Parathyroid adenoma (tissue), 2 donors: ENCODE measurements around the gene DENND1B.

Experiments
- H2AFZ ChIP-seq: fragments of 300-600 bp; sonication (generic); one replicate; pipeline ENCODE4 v1.7.0; 2017; ENCODE audit warnings: antibody characterized with exemption, mild to moderate bottlenecking
- H3K27ac ChIP-seq: fragments of 300-600 bp; sonication (generic); one replicate; pipeline ENCODE4 v1.7.0; 2017
- H3K27me3 ChIP-seq: fragments of 300-600 bp; sonication (generic); one replicate; pipeline ENCODE4 v1.7.0; 2017; ENCODE audit warnings: low read length; ENCODE audit not compliant: control insufficient read depth, insufficient read depth
- H3K36me3 ChIP-seq: fragments of 300-600 bp; sonication (generic); one replicate; pipeline ENCODE4 v1.7.0; 2017; ENCODE audit warnings: low read length; ENCODE audit not compliant: control insufficient read depth, insufficient read depth
- H3K4me1 ChIP-seq: fragments of 300-600 bp; sonication (generic); one replicate; pipeline ENCODE4 v1.7.0; 2017; ENCODE audit warnings: control low read depth
- H3K4me2 ChIP-seq: fragments of 300-600 bp; sonication (generic); one replicate; pipeline ENCODE4 v1.7.0; 2017; ENCODE audit warnings: low read length
- H3K4me3 ChIP-seq: fragments of 300-600 bp; sonication (generic); one replicate; pipeline ENCODE4 v1.7.0; 2017; ENCODE audit warnings: low read depth, low read length
- H3K79me2 ChIP-seq: fragments of 300-600 bp; sonication (generic); one replicate; pipeline ENCODE4 v1.7.0; 2017; ENCODE audit warnings: control low read depth
- H3K9ac ChIP-seq: fragments of 300-600 bp; sonication (generic); one replicate; pipeline ENCODE4 v1.7.0; 2017; ENCODE audit warnings: mild to moderate bottlenecking
- H3K9me3 ChIP-seq: fragments of 300-600 bp; sonication (generic); one replicate; pipeline ENCODE4 v1.7.0; 2017; ENCODE audit warnings: low read length; ENCODE audit not compliant: control insufficient read depth
- TF ChIP-seq, protein P1 (sequence below): fragments of 300-600 bp; sonication (generic); IDR thresholded peaks from one replicate; pipeline ENCODE4 v1.7.0; 2017; ENCODE audit warnings: antibody characterized with exemption, mild to moderate bottlenecking
- donor health status: primary hyperparathyroidism.

Gene DENND1B

DNA sequence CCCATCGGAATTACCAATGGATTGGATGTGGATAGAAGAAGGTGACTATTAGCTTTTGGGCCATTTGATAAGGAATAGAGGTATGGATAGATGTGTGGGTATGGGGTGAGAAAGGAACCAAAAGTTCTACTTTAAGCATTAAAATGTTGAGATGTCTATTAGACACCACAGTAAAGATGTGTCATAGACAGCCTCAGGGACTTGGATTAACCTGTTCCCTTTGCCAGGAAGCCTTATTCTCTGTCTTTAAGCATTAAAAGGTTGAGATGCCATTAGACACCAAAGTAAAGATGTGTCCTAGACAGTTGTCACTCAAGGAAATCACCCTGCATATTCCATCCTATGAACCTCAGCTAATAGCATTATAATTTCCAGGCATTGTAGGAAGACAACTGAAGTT is 11.0 kb upstream of the DENND1B start:
- no peaks in the 10 kb centered on the region for H3K9me3 ChIP-seq
- H2AFZ ChIP-seq = no peak overlapping the region
- no peak overlapping the region for H3K9ac ChIP-seq
- H3K27ac ChIP-seq = no peak overlapping the region
- H3K4me1 ChIP-seq = no peaks in the 10 kb centered on the region
- no peaks in the 10 kb centered on the region for H3K79me2 ChIP-seq
- H3K36me3 ChIP-seq = no peaks in the 10 kb centered on the region
- TF ChIP-seq, protein P1, sequence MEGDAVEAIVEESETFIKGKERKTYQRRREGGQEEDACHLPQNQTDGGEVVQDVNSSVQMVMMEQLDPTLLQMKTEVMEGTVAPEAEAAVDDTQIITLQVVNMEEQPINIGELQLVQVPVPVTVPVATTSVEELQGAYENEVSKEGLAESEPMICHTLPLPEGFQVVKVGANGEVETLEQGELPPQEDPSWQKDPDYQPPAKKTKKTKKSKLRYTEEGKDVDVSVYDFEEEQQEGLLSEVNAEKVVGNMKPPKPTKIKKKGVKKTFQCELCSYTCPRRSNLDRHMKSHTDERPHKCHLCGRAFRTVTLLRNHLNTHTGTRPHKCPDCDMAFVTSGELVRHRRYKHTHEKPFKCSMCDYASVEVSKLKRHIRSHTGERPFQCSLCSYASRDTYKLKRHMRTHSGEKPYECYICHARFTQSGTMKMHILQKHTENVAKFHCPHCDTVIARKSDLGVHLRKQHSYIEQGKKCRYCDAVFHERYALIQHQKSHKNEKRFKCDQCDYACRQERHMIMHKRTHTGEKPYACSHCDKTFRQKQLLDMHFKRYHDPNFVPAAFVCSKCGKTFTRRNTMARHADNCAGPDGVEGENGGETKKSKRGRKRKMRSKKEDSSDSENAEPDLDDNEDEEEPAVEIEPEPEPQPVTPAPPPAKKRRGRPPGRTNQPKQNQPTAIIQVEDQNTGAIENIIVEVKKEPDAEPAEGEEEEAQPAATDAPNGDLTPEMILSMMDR = no peak
- no peak overlapping the region for H3K4me2 ChIP-seq
- no peaks in the 10 kb centered on the region for H3K27me3 ChIP-seq
- no peak overlapping the region for H3K4me3 ChIP-seq

DNA sequence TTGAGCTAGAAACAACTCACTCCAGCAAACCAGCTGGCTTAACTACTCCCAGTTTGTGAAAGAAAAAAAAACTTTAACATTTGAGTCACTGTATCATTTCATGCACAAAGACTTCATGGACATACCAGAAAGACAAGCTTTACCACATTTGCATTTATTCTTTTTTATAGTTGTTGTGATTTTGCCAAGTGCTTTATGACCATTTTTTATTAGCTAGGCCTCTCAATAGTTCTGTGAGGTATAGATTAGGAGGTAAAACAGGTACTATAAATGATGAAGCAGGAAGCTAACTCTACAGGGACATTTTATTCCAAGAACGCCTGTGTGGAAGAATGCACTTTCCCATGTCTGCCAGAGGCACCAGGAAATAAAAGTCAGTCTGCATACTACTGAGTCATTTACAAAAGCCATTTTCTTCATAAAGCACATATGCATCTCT is 8.2 kb upstream of the DENND1B start:
- H3K9ac ChIP-seq = no peak overlapping the region
- no peak overlapping the region for H3K27ac ChIP-seq
- no peaks in the 10 kb centered on the region for H3K4me1 ChIP-seq
- TF ChIP-seq, protein P1 = no peak
- H3K36me3 ChIP-seq = no peaks in the 10 kb centered on the region
- H3K79me2 ChIP-seq = no peaks in the 10 kb centered on the region
- H3K4me2 ChIP-seq = no peak overlapping the region
- no peak overlapping the region for H2AFZ ChIP-seq
- no peaks in the 10 kb centered on the region for H3K9me3 ChIP-seq
- no peak overlapping the region for H3K4me3 ChIP-seq
- H3K27me3 ChIP-seq = no peaks in the 10 kb centered on the region

DNA sequence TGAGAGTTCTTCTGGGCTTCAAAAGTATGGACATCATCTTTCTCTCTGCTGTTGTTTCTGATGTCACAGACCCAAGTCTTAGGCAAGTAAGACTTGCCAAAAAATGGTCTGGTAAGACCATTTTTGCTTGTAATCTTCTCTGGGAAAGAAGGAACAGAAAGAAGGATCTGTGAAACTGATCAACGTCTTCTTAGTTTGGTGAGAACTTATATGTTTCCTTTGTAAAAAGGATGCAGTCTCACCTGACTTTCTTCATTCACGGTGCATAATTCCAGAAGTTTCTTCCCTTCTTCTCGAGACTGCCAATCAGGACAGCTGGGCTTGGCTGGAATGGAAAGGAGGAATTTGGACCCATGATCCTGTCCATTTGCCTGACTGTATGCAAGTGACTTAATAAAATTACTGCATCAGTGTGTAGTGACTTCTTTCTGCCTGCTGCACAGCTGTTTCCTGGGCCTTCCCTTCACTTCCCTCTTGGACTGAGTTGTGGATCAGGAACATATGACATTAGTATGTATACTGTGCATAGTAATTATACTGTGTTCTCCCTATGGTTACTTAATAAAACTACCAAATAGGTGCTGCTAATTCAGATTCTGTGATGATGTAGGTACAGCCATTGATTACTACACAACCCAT is 7.6 kb upstream of the DENND1B start:
- no peak overlapping the region for H2AFZ ChIP-seq
- H3K36me3 ChIP-seq = no peaks in the 10 kb centered on the region
- TF ChIP-seq, protein P1 = no peak
- no peak overlapping the region for H3K27ac ChIP-seq
- H3K4me1 ChIP-seq = no peaks in the 10 kb centered on the region
- no peaks in the 10 kb centered on the region for H3K27me3 ChIP-seq
- H3K79me2 ChIP-seq = no peaks in the 10 kb centered on the region
- no peaks in the 10 kb centered on the region for H3K9me3 ChIP-seq
- H3K4me2 ChIP-seq = no peak overlapping the region
- no peak overlapping the region for H3K4me3 ChIP-seq
- no peak overlapping the region for H3K9ac ChIP-seq

DNA sequence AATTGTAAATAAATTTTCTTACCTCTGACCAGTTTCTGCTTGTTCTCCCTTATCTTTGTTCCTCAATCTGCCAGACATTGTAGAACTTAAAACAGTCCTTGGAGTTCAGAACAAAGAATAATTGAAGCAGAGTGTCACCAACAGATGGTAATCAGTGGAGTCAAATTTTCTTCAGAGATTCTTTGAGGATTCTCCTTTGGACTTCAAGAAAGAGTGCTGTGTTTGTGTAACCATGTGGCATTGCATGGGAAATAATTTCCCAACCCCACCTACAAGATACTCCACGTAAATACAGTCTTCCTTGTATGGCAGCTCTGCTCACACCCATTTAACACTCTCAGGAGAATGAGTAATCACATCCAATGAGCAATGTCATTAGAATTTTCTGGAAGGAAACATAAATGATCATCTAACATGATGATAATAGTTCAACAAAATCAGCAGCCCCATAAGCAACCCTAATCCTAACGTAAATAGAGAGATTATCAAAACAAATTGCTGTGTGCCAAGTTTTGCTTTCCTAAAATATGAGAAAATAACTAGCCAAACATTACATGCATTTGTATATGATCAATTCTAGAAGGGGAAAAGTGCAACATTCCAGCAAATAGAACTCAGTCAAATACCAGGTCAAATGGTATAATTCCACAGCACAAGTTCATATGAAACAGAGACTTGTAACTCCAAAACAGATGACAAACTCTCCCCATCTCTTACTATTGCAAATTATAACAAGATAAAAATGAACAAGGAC is 6.9 kb upstream of the DENND1B start:
- Histone ChIP-seq H3K9me3 (no peaks in the 10 kb centered on the region), H3K36me3 (no peaks in the 10 kb centered on the region), H3K27ac (no peak overlapping the region), H2AFZ (no peak overlapping the region), H3K79me2 (no peaks in the 10 kb centered on the region), H3K27me3 (no peaks in the 10 kb centered on the region), H3K4me3 (no peak overlapping the region), H3K9ac (no peak overlapping the region), H3K4me1 (no peaks in the 10 kb centered on the region), H3K4me2 (no peak overlapping the region)
- TF ChIP-seq, protein P1 = no peak

DNA sequence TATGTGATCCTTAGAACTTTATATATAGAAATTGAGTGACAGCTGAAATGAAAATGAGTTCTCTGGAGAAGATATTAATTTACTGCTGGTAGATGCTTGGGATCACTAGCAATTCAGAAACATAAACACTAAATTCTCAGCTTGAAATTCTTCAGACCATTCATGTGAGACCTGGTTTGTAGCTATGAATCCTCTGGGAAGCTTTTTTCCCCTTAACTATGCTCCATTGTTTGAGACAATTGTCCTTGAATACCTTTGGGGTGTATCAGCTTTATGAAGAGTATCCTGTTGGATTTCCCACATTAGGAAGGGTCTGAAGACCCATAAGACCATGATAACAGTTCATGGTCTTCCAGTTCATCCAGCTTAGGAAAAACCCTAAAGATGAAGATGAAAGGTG is 4.6 kb upstream of the DENND1B start:
- Histone ChIP-seq H3K4me1 (no peaks in the 10 kb centered on the region), H3K36me3 (no peaks in the 10 kb centered on the region), H3K79me2 (no peaks in the 10 kb centered on the region), H3K4me3 (no peak overlapping the region), H2AFZ (no peak overlapping the region), H3K9ac (no peak overlapping the region), H3K27me3 (no peaks in the 10 kb centered on the region), H3K9me3 (no peaks in the 10 kb centered on the region), H3K27ac (no peak overlapping the region), H3K4me2 (no peak overlapping the region)
- TF ChIP-seq, protein P1 = no peak
